Measurements from ENCODE around the gene MADD.

Gene MADD

DNA sequence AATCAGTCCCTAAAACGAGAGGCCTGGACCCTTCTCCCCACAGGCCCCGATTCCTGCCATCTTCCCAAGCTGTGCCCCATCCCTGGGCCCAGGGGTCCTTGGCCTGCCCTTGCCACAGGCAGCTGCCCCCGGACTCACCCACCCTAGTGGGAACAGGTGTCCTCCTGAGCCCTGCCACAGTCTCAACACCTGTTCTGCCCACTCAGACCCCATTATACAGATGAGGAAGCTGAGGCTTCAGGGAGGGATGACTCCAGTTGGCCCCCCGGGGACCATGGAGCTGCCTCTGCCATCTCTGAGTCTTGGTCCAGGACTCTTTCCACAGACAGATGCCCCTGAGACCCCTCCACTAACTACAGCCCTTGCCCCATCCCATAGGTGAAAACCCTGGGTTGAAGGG, 66.7 kb downstream of the MADD start:
- TF ChIP-seq, protein P1, sequence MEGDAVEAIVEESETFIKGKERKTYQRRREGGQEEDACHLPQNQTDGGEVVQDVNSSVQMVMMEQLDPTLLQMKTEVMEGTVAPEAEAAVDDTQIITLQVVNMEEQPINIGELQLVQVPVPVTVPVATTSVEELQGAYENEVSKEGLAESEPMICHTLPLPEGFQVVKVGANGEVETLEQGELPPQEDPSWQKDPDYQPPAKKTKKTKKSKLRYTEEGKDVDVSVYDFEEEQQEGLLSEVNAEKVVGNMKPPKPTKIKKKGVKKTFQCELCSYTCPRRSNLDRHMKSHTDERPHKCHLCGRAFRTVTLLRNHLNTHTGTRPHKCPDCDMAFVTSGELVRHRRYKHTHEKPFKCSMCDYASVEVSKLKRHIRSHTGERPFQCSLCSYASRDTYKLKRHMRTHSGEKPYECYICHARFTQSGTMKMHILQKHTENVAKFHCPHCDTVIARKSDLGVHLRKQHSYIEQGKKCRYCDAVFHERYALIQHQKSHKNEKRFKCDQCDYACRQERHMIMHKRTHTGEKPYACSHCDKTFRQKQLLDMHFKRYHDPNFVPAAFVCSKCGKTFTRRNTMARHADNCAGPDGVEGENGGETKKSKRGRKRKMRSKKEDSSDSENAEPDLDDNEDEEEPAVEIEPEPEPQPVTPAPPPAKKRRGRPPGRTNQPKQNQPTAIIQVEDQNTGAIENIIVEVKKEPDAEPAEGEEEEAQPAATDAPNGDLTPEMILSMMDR (IDR thresholded peaks at IDR 0.05; ENCODE audit: insufficient read depth, low read depth, low read length, missing control alignments) = no peak
- DNase-seq (ENCODE audit: low read depth) = no peak
- no peak overlapping the region for H3K4me3 ChIP-seq (ENCODE audit: low read depth, low read length)

DNA sequence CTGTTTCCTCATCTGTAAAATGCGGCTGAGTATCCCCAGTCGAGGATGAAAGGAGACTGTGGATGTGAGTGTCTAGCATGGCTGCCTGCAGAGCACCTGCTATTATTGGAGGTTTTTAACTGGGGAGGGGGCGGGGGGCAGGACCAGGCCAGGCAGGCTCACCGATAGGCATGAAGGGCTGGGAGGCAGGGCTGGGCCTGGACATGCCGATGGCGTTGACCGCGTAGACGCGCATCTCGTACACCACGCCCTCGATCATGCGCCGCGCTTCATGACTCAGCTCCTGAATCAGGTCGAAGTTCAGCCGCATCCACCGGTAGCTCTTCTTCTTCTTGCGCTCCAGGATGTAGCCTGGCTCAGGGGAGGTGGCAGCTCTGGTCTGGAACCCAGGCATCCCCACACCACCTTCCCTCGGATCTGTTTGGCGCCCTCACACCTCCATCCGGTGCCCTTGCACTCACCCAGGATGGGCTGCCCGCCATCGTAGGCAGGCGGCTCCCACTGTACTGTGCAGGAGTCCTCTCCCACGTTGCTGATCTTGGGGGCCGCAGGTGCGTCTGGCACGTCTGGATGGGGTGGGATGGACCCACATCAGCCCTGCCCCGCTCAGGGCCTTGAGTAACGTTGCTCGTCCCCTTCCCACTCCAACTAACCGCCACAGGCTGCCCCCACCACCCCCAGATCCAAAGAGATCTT, 67.4 kb downstream of the MADD start:
- DNase-seq (ENCODE audit: low read depth) = no peak
- no peak overlapping the region for H3K4me3 ChIP-seq (ENCODE audit: low read depth, low read length)
- TF ChIP-seq, protein P1 (IDR thresholded peaks at IDR 0.05; ENCODE audit: insufficient read depth, low read depth, low read length, missing control alignments) = no peak

DNA sequence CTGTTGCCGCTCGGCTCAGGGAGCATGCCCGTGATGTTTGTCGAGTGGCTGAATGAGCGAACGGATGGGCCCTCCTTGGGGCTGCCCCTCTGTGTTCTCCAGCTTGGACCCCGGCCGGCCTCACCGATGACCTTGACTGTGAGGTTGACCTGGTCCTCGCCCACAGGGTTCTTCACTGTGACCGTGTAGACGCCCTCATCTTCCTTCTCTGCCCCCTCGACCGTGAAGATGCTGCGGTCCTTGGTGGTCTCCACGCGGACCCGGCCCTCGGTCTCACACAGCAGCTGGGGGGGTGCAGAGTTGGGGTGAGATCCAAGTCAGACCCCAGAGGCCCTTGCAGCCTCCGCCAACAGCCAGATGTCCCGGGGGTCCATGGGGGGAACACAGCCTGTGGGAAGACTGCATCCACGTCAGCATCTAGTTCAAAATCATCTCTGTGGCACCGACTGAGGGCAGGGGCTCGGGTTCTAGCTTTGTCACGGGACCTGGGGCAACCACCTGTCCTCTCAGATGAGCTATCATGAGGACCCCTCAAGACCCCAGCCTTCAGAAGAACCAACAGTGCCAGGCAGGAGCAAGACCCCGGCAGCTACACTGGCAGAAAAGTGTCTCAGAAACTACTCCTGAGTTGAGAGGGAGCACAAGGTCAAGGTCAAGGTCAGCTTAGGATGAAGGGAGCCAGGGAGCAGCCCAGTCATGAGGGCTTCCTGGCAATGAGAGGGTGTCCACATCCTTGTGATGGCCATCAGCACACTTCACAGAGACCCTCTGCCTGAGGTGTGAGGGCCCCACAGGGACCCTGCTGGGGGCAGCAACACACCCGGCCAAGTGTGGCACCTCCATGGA, 68.7 kb downstream of the MADD start:
- no peak for DNase-seq (ENCODE audit: low read depth)
- TF ChIP-seq, protein P1 (IDR thresholded peaks at IDR 0.05; ENCODE audit: insufficient read depth, low read depth, low read length, missing control alignments) = no peak
- H3K4me3 ChIP-seq (ENCODE audit: low read depth, low read length) = no peak overlapping the region

DNA sequence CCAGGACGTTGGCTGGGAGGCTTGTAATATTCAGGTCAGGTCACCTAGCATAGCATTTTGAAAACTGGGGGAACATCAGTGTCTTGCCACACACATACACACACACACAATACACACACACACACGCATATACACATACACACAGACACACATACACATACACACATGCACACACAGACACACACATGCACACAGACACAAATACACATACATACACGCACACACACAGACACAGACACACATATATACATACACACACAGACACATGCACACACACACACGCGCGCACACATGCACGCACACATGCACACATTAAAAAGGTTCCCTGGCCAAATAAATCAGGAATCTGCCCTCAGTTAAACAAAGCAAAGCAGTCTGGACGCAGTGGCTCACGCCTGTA, 70.1 kb downstream of the MADD start:
- TF ChIP-seq, protein P1 (IDR thresholded peaks at IDR 0.05; ENCODE audit: insufficient read depth, low read depth, low read length, missing control alignments) = no peak
- no peak overlapping the region for H3K4me3 ChIP-seq (ENCODE audit: low read depth, low read length)
- no peak for DNase-seq (ENCODE audit: low read depth)

DNA sequence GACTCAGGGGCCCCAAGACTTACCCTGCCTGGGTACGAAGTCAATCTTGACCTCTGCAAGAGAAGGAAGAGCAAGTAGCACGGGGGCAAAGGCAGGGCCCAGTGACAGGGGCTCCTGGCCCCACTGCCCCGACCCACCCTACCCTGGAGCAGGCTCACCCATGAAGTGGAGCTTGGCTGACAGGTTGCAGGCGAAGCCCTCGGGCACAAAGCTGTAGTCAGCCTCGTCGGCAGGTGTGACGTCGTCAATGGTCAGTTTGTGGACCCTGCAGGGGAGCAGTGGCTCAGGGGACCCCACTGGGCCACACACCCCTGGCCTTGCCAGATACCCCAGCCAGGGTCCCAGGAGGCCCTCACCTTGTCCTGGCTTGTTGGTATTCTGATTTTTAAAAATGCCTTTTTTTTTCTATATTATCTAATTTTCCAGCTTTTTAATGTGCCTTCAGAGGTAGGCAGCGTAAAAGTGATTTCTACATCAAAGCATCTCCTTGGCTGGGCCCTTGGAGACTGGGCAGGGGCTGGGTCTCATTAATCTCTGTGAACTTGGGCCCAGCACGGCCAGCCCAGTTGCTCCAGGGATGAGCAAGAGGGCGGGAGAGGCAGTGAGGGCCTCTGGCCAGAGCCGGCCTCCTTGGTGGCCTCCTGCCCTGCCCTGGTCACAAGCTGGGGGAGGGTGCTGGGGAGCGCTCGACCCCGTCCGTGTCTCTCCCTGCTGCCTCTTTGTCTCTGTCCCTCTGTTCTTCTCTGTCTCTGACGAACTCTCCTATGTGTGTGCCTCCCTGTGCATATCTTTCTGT, 71.2 kb downstream of the MADD start:
- no peak for DNase-seq (ENCODE audit: low read depth)
- H3K4me3 ChIP-seq (ENCODE audit: low read depth, low read length) = no peak overlapping the region
- TF ChIP-seq, protein P1 (IDR thresholded peaks at IDR 0.05; ENCODE audit: insufficient read depth, low read depth, low read length, missing control alignments) = no peak

DNA sequence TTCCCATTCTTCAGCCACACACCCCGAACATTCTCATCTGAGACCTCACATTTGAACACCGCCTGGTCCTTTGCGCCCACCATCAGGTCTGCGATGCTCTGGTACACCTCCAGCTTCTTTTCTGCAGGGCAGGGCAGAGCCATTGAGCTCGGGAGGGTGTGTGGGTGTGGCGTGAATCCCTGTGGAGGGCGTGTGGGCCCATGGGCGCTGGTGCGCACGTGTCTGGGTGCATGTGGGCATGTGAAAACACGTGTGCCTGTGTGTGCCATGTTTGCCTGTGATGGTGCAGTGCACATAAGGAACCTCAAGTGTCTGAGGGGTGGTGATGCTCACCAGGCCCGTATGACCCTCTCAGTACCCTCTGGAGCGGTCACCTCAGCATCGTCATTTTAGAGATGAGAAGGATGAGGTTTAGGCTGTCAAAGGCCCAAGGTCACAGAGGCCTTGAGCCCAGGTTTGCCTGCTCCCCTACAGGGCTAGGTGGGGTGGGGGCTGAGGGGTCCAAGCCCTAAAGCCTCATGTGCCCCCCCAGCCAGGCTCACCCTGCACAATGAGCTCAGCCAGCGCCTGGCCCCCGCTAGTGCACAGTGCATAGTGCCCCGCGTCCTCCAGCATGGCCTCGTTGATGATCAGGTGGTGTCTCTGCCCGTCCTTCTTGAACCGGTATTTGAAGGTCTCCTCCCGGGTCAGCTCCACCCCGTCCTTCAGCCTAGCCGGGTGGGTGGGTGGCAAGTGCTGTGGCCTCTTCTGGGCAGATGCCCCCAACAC, 72.3 kb downstream of the MADD start:
- no peak for DNase-seq (ENCODE audit: low read depth)
- H3K4me3 ChIP-seq (ENCODE audit: low read depth, low read length) = no peak overlapping the region
- TF ChIP-seq, protein P1 (IDR thresholded peaks at IDR 0.05; ENCODE audit: insufficient read depth, low read depth, low read length, missing control alignments) = no peak
